ENCODE measurements around the gene DNAJC7.
"Not testable (repeated sequence)": the region's sequence is repeated elsewhere in the genome, so short reads cannot be mapped to it uniquely, and the experiment has no call there.

The DNAJC7 gene

DNA sequence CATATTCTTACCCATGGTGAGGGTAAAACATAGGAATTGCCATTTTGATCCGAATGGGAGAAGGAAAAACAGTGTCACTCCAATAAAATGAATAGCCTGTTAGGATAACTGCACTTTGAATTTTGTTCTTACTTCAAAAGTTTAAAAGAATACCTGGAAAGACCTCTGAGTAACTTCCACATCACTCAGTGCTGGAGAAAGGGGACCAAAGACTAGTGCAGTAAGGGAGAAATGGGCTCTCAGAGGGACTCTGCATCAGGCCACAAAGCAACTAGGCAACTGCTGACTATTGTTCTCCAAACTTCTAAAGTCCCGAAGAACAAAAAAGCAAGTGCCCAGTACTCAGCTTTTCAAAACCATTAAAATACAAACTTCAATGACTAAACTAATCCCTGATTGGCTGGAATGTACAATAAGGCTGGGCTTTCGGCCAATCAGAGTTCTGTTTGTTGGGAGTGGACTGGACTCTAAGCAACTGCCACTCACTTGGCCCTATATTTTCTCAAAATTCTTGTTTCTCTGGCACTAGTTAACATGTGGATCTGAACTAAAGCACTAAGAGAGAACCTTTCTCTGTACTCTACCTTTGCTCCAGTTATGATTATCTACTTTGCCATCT, 6.2 kb downstream of the DNAJC7 start:
- DNase-seq, result peak; percentile 38

GRCh38 chr17:42010266-42010680, 7.0 kb downstream of the DNAJC7 start:
- not testable (repeated sequence) for DNase-seq

DNA sequence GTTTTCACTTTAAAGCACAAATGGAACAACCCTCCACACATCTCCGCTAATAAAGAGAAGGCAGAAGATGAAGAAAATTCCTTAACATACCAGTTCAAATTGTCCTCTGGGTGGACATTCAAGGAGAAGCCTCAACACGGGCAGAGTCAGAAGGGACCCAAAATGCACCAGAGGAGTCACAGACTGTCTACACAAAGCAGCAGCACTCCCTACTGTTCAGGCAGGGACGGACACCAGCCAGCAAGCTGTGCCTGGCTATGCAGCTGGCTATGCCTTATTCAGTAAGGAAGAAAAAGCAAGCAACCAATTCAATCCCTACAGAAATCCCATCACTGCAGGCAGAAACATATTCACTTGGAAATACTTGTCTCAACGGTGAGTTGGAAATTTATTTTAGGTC, 8.1 kb downstream of the DNAJC7 start:
- DNase-seq, result peak; percentile 47

DNA sequence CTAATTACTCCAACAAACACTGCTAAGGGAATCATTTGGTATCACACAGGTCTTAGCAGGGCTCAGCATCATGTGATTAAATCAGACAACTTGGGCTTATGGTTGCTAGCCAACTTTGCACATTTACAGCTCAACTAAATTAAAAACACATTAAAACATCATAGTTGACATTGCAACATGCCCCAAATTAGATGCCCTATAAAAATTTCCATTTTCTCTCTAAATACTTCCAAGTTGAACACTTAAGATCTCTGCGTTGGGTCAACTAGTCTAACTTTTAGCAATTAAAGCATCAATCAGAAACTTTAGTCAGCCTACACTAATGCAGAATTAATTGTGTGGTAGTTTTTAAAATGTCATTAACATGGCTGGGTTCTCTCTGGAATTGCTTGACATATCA, 12.1 kb downstream of the DNAJC7 start:
- peak; percentile 60 for DNase-seq

GRCh38 chr17:42002792-42003301, 14.4 kb downstream of the DNAJC7 start:
- DNase-seq, result no peak

GRCh38 chr17:42002175-42002791, 15.0 kb downstream of the DNAJC7 start:
- no peak for DNase-seq

DNA sequence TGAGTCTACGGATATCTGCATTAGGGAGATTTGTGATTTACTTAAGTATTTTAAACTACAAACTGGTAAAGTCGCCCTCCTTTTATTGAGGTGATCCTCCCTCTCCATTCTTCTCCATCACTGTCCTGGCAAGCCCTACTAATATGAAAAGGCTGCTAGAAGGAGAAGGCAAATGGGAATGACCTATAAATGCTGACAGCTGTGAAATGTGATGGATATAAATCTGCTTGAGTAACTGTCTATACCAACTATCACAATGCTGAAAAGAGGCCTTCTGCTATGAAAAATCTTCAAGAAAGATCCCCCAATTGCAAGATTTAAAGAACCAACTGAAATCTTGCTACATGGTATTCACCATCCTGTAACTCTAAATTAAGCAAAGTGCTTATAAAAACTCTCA, 15.5 kb downstream of the DNAJC7 start:
- DNase-seq, result no peak

DNA sequence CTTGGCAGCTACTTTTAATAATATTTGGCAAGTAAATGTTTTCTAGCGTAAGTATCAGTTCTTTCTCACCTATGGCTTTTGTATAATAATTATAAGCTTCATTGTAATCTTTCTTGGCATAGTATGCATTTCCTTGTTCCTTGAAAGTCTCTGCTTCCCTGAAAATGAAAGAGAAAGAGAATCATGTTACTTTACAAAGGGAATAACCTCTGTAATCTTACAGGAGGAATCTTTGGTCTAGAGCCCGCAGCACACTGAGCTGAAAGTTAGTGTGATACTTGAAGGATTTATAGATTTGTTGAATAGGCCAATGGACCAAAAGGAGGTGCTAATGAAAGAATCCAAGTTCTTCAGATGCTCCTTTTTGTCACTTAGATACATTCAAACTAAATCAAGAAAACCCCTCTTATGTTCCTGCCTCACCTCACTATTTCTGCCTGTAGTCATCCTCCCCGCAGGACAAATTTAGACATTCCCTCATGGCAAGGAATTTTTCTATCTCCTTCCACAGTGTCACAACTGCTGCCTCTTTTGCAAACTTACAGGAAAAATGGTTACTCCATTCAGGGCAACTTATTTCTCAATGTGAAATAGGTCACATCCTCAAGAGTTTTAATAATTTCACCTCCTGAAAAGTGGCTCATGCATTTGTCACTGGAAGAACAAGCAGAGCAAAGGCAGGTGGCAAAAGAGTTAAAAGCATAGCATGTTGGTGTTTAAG, 16.7 kb downstream of the DNAJC7 start:
- DNase-seq, result no peak

DNA sequence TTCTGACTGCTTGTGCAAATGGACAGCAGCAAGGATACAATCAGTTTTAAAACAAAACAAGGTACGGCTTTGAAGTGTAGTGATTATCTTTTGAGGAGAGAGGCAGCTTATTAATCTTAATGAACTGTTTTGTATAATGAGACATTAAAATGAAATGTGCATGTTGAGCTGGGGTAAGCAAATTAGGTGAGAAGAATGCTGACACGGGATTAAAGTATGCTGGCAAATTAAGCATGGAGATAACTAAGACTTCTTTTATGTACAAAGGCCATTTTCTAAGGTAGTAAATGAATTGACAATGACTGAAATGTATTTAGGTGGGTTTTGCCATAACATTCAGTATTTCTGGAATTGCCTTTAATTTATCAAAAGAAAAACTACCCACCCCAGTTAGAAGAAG, 18.7 kb downstream of the DNAJC7 start:
- no peak for DNase-seq

- DNase-seq, result no peak
Observed at GRCh38 chr17:41996855-41997164, 20.4 kb downstream of the DNAJC7 start.

DNA sequence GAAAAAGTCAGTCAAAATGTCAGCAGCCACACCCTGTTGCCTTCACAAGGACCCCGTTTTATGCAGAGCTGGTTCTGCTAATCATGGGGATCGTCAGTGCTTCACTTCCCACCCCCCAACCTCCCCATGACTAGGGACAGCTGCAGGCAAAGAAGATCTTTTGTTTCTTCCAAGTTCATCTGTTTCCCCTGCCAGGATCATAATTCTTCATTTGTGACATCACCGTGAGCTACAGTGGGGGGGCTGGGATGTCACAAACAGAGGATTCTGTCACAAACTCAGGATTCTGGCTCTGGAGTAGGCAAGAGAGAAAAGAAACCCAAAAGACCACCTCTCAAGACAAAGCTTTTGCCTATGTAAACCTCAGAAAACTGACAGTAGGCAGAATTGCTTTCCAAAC, 24.7 kb downstream of the DNAJC7 start:
- DNase-seq, result no peak

DNA sequence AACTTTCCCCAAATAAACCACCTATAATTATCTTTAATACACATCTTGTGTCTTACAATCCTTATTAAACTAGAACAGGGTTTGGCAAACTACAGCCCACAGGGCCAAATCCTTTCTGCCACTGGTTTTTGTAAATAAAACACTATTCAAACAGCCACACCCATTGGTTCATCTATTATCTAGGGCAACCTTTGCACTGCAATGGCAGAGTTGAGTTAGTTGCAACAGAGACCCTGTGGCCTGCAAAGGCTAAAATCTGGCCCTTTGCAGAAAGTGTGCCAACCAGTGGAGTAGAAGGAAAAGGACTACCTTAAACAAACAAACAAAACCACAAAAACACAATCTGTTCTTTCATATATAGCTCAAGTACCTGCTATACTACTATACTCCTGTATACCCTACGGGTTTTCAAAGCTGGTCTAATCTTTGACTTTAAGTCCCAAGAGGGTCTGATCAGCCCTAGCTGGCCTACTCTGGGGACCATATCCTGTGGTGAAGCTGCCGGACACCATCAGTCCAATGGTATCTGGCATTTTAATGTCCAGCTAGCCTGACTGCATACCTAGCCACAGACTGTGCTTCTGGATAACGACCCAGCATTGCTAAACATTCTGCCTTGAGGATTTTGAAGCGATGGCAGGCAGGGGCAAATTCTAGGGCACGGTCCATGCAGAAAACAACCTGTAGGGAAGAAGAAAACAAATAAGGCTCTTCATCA, 27.4 kb downstream of the DNAJC7 start:
- DNase-seq, result no peak

- no peak for DNase-seq
Observed at GRCh38 chr17:41988418-41988817, 28.8 kb downstream of the DNAJC7 start.

GRCh38 chr17:41987642-41988041, 29.6 kb downstream of the DNAJC7 start:
- DNase-seq, result peak; percentile 52

DNA sequence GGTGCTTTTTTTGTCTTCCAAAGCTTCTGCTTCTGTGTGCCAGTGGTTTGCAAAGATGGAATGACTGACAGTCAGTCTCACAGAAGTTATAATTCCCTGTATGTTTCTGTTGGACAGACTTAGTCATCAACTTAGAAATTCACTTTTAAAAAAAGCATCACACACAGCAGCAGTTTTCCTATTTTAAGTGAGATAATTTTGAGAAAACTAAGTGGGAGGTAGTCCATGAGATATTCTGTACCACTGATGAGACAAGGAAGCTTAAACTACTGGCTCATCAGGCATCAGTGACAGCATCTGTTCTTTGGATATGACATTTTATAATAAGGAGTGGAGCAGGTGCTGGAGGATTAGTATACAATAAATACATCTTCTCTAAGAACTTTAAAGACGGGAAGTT, 30.6 kb downstream of the DNAJC7 start:
- peak; percentile 38 for DNase-seq

- DNase-seq, result no peak
Observed at GRCh38 chr17:41985919-41986318, 31.3 kb downstream of the DNAJC7 start.

- DNase-seq, result peak; percentile 57
Observed at GRCh38 chr17:41984454-41984853, 32.8 kb downstream of the DNAJC7 start.

GRCh38 chr17:41982026-41982760, 35.0 kb downstream of the DNAJC7 start:
- DNase-seq, result no peak

DNA sequence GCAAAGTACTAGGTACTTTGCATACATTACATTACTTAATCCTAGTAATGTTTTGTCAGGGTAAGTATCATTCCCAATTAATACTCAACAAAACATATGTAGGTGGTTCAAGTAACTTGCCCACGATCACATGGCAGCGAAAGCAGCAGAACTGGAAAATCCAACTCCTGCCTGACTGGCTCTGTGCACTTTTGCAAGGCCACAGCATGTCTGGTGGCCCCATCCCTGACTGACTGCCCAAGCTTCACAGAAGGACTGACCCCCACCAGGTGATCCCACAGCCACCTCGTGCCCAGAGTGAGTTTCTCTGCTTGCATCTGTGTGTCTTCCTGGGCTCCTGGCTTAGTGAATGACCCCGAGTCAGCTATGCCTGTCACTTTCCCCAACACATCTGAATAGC, 39.2 kb downstream of the DNAJC7 start:
- DNase-seq, result no peak

GRCh38 chr17:41976142-41976768, 41.0 kb downstream of the DNAJC7 start:
- no peak for DNase-seq

- no peak for DNase-seq
Observed at GRCh38 chr17:41975099-41976083, 41.8 kb downstream of the DNAJC7 start.
